ENCODE data around the gene HEBP2. TPM values are rescaled to one million over a fixed set of nuclear protein-coding genes. Genes with fewer than 3 reads are reported as not detected.

The HEBP2 gene
- total and polyA plus RNA-seq, 2 of the 13 experiments (the other 11 are each of a cell fraction or from before 2014, with no cell fraction given), result 16.0 to 72.8 TPM

DNA sequence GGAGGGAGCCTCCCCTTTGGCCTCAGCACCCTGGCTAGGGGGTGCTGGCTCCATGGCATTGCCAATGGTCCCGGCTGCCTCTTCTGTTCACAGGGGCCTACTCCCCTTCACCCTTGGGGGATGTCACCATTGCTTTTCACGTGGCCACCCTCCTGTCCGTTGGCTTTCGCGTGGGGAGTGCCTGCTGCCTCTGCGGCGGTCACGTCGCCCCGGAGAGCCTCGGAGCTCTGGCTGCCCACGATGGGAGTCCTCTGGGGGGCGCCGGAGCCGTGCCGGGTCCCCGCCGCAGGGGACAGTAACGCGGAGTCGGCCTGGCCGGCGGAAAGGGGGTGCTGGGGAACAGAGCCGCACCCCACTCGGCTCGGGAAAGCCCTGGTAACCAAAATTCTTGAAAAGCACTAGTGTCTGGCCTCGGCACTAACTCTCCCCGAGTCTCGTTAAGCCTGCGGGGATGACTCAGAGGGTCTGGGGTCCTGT, 661 bp upstream of the HEBP2 start (continued):
- TF ChIP-seq SP140L (CRISPR knock-in tag; IDR thresholded peaks at IDR 0.05; ENCODE audit: borderline replicate concordance) (no peak), ZNF709 (CRISPR knock-in tag; IDR thresholded peaks at IDR 0.05) (no peak), MEIS2 (CRISPR knock-in tag; IDR thresholded peaks at IDR 0.05) (no peak), ZNF652 (CRISPR knock-in tag; IDR thresholded peaks at IDR 0.05; ENCODE audit: borderline replicate concordance, low read depth) (no peak), ZNF160 (CRISPR knock-in tag; IDR thresholded peaks at IDR 0.05) (no peak), ZSCAN5A (CRISPR knock-in tag; IDR thresholded peaks at IDR 0.05; ENCODE audit: borderline replicate concordance) (no peak), REPIN1 (CRISPR knock-in tag; IDR thresholded peaks at IDR 0.05; ENCODE audit: borderline replicate concordance, low read depth) (no peak), ZNF225 (CRISPR knock-in tag; IDR thresholded peaks at IDR 0.05) (no peak), FOXP1 (IDR thresholded peaks at IDR 0.05) (no peak), FOXP1 (CRISPR knock-in tag; IDR thresholded peaks at IDR 0.05) (no peak), RELA (CRISPR knock-in tag; IDR thresholded peaks at IDR 0.05) (no peak), HNF4G (IDR thresholded peaks at IDR 0.05; ENCODE audit: borderline replicate concordance, low read depth, low read length) (no peak), HNF4G (CRISPR knock-in tag; IDR thresholded peaks at IDR 0.05; ENCODE audit: borderline replicate concordance, low read depth) (no peak; the same call in 1 of the 2 replicates), SAP130 (CRISPR knock-in tag; IDR thresholded peaks at IDR 0.05; ENCODE audit: low read depth) (no peak), WIZ (CRISPR knock-in tag; IDR thresholded peaks at IDR 0.05) (no peak), SPEN (CRISPR knock-in tag; IDR thresholded peaks at IDR 0.05; ENCODE audit: low read depth) (no peak), ATF2 (CRISPR knock-in tag; IDR thresholded peaks at IDR 0.05) (no peak)
- TF ChIP-seq, protein P1, sequence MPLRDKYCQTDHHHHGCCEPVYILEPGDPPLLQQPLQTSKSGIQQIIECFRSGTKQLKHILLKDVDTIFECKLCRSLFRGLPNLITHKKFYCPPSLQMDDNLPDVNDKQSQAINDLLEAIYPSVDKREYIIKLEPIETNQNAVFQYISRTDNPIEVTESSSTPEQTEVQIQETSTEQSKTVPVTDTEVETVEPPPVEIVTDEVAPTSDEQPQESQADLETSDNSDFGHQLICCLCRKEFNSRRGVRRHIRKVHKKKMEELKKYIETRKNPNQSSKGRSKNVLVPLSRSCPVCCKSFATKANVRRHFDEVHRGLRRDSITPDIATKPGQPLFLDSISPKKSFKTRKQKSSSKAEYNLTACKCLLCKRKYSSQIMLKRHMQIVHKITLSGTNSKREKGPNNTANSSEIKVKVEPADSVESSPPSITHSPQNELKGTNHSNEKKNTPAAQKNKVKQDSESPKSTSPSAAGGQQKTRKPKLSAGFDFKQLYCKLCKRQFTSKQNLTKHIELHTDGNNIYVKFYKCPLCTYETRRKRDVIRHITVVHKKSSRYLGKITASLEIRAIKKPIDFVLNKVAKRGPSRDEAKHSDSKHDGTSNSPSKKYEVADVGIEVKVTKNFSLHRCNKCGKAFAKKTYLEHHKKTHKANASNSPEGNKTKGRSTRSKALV (CRISPR knock-in tag; IDR thresholded peaks at IDR 0.05), result no peak
- TF ChIP-seq, protein P2, sequence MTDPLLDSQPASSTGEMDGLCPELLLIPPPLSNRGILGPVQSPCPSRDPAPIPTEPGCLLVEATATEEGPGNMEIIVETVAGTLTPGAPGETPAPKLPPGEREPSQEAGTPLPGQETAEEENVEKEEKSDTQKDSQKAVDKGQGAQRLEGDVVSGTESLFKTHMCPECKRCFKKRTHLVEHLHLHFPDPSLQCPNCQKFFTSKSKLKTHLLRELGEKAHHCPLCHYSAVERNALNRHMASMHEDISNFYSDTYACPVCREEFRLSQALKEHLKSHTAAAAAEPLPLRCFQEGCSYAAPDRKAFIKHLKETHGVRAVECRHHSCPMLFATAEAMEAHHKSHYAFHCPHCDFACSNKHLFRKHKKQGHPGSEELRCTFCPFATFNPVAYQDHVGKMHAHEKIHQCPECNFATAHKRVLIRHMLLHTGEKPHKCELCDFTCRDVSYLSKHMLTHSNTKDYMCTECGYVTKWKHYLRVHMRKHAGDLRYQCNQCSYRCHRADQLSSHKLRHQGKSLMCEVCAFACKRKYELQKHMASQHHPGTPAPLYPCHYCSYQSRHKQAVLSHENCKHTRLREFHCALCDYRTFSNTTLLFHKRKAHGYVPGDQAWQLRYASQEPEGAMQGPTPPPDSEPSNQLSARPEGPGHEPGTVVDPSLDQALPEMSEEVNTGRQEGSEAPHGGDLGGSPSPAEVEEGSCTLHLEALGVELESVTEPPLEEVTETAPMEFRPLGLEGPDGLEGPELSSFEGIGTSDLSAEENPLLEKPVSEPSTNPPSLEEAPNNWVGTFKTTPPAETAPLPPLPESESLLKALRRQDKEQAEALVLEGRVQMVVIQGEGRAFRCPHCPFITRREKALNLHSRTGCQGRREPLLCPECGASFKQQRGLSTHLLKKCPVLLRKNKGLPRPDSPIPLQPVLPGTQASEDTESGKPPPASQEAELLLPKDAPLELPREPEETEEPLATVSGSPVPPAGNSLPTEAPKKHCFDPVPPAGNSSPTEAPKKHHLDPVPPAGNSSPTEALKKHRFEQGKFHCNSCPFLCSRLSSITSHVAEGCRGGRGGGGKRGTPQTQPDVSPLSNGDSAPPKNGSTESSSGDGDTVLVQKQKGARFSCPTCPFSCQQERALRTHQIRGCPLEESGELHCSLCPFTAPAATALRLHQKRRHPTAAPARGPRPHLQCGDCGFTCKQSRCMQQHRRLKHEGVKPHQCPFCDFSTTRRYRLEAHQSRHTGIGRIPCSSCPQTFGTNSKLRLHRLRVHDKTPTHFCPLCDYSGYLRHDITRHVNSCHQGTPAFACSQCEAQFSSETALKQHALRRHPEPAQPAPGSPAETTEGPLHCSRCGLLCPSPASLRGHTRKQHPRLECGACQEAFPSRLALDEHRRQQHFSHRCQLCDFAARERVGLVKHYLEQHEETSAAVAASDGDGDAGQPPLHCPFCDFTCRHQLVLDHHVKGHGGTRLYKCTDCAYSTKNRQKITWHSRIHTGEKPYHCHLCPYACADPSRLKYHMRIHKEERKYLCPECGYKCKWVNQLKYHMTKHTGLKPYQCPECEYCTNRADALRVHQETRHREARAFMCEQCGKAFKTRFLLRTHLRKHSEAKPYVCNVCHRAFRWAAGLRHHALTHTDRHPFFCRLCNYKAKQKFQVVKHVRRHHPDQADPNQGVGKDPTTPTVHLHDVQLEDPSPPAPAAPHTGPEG (CRISPR knock-in tag; IDR thresholded peaks at IDR 0.05), result no peak
- TF ChIP-seq, protein P3, sequence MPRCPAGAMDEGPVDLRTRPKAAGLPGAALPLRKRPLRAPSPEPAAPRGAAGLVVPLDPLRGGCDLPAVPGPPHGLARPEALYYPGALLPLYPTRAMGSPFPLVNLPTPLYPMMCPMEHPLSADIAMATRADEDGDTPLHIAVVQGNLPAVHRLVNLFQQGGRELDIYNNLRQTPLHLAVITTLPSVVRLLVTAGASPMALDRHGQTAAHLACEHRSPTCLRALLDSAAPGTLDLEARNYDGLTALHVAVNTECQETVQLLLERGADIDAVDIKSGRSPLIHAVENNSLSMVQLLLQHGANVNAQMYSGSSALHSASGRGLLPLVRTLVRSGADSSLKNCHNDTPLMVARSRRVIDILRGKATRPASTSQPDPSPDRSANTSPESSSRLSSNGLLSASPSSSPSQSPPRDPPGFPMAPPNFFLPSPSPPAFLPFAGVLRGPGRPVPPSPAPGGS (CRISPR knock-in tag; IDR thresholded peaks at IDR 0.05), result no peak
